ENCODE data around the gene ZFP36. TPM values are rescaled to one million over a fixed set of nuclear protein-coding genes. Genes with fewer than 3 reads are reported as not detected.

Gene ZFP36
- total RNA-seq, 4 donors from 2014 or later, result 280 to 924 (median 309) TPM

- TF ChIP-seq EP300 (IDR thresholded peaks at IDR 0.05; ENCODE audit: low read depth) (no peak), POLR2AphosphoS5 (IDR thresholded peaks at IDR 0.05) (no peak), CTCF (IDR thresholded peaks at IDR 0.05) (no peak), POLR2A (IDR thresholded peaks at IDR 0.05) (no peak)
- H3K9me3 ChIP-seq, result no peaks in the 10 kb centered on the region
- H3K27ac ChIP-seq, result peak overlapping the region; percentile 98 to 100 (median 99)
- peaks cover 17% of the 10 kb centered on the region for H3K27me3 ChIP-seq
- WGBS, 2 donors (ENCODE audit: low coverage in 1 of 2), result 61 to 68% methylated on average over 11 to 32 of the region's 35 CpGs
- peaks cover 11 to 48% (median 37%) of the 10 kb centered on the region in 4 donors for H3K4me1 ChIP-seq
- DNase-seq, result no peak
- no peaks in the 10 kb centered on the region for H3K36me3 ChIP-seq
- in situ Hi-C loops (cut with MboI; ENCODE audit: low pct_ligation_motif_present in 1 of 4, low pct_unique_long_range_greater_than_20kb in 1 of 4, low sequenced_read_pairs in 3 of 4), result no loop called here
- intact Hi-C loops (cut with DNase I; ENCODE audit: low total_unique reads), result no loop called here
- peak overlapping the region in 1 of 4 donors; percentile 66 for H3K4me3 ChIP-seq
Observed at GRCh38 chr19:39415111-39416046, 8.7 kb downstream of the ZFP36 start.

- no peak overlapping the region for H3K4me3 ChIP-seq
- in situ Hi-C loops (cut with MboI; ENCODE audit: low pct_ligation_motif_present in 1 of 4, low pct_unique_long_range_greater_than_20kb in 1 of 4, low sequenced_read_pairs in 3 of 4), result no loop called here
- no peak overlapping the region for H3K27ac ChIP-seq
- H3K36me3 ChIP-seq, result no peaks in the 10 kb centered on the region
- TF ChIP-seq POLR2A (IDR thresholded peaks at IDR 0.05), result no peak
- TF ChIP-seq POLR2AphosphoS5 (IDR thresholded peaks at IDR 0.05), result peak in 2 of 3 donors; percentile 4 to 6
- TF ChIP-seq EP300 (IDR thresholded peaks at IDR 0.05; ENCODE audit: low read depth), result no peak
- no peak for TF ChIP-seq CTCF (IDR thresholded peaks at IDR 0.05)
- DNase-seq, result no peak
- 67 to 80% methylated on average over 2 to 22 of the region's 27 CpGs for WGBS, 2 donors (ENCODE audit: low coverage in 1 of 2)
- H3K4me1 ChIP-seq, result peaks cover 2 to 38% (median 26%) of the 10 kb centered on the region in 4 donors
- intact Hi-C loops (cut with DNase I; ENCODE audit: low total_unique reads), result no loop called here
- H3K27me3 ChIP-seq, result peaks cover 17% of the 10 kb centered on the region
- no peaks in the 10 kb centered on the region for H3K9me3 ChIP-seq
Observed at GRCh38 chr19:39416152-39417120, 9.8 kb downstream of the ZFP36 start.

- no peak for TF ChIP-seq POLR2A (IDR thresholded peaks at IDR 0.05)
- TF ChIP-seq POLR2AphosphoS5 (IDR thresholded peaks at IDR 0.05), result no peak
- no peak for TF ChIP-seq EP300 (IDR thresholded peaks at IDR 0.05; ENCODE audit: low read depth)
- TF ChIP-seq CTCF (IDR thresholded peaks at IDR 0.05), result no peak
- Histone ChIP-seq H3K9me3 (no peaks in the 10 kb centered on the region), H3K27me3 (peaks cover 17% of the 10 kb centered on the region), H3K4me3 (no peak overlapping the region), H3K36me3 (no peaks in the 10 kb centered on the region), H3K27ac (no peak overlapping the region), H3K4me1 (peaks cover 0 to 34% (median 23%) of the 10 kb centered on the region in 4 donors)
- no peak for DNase-seq
- in situ Hi-C loops (cut with MboI; ENCODE audit: low pct_ligation_motif_present in 1 of 4, low pct_unique_long_range_greater_than_20kb in 1 of 4, low sequenced_read_pairs in 3 of 4), result no loop called here
- intact Hi-C loops (cut with DNase I; ENCODE audit: low total_unique reads), result no loop called here
- 89 to 90% methylated on average over 2 to 20 of the region's 30 CpGs for WGBS, 2 donors (ENCODE audit: low coverage in 1 of 2)
Observed at GRCh38 chr19:39417463-39418181, 11.0 kb downstream of the ZFP36 start.
